ENCODE results near the gene MPZL2. TPM values are rescaled to one million over a fixed set of nuclear protein-coding genes. Genes with fewer than 3 reads are reported as not detected.

Gene MPZL2
- total and polyA plus RNA-seq, 10 of the 15 experiments (the other 5 are each of a cell fraction or from before 2014, with no cell fraction given) = 0.81 to 4.8 (median 3.1) TPM

- ATAC-seq (peak; percentile 45), DNase-seq (ENCODE audit: low read depth, low spot score) (no peak), FAIRE-seq (no peak)
- H3K27me3 ChIP-seq (replicated peaks in 1 of 2; ENCODE audit: control insufficient read depth in 2 of 2, insufficient read depth in 2 of 2, low read length in 1 of 2) = no peaks in the 10 kb centered on the region
- H3K4me1 ChIP-seq (ENCODE audit: control insufficient read depth, insufficient read depth, low read length) = peaks cover 36% of the 10 kb centered on the region
- 87% methylated on average over 2 of the region's 3 CpGs for WGBS (ENCODE audit: insufficient coverage, insufficient replicate concordance, low lambda C conversion rate, missing lambda C conversion rate)
- ChIA-PET POLR2A (interaction anchor here (0.6 to 3.7 kb wide), 4 partner anchors 9 to 26 kb away, joined by 3 to 17 read pairs (median 10); partner anchors contain the start of gene JAML), CTCF (interaction anchor here (0.9 to 6.9 kb wide), 11 partner anchors 9 to 80 kb away, joined by 3 to 62 read pairs (median 6); partner anchors contain the start of genes JAML and MPZL2), SMC1A (ENCODE audit: uncharacterized antibody, unreplicated experiment) (interaction anchor here (1.0 to 5.8 kb wide), 12 partner anchors 10 to 147 kb away, joined by 3 to 80 read pairs (median 10); partner anchors contain the start of genes CD3E, JAML and MPZL3), RAD21 (ENCODE audit: unreplicated experiment) (interaction anchor here (1.1 to 4.2 kb wide), 13 partner anchors 9 to 398 kb away, joined by 3 to 43 read pairs (median 5); partner anchors contain the start of genes JAML, MPZL2 and MPZL3)
- H3K4me2 ChIP-seq (ENCODE audit: control insufficient read depth, insufficient read depth) = no peak overlapping the region
- no peaks in the 10 kb centered on the region for H4K20me1 ChIP-seq (ENCODE audit: control insufficient read depth, insufficient read depth)
- no peak overlapping the region for H3K9ac ChIP-seq (ENCODE audit: control insufficient read depth, insufficient read depth, low read length)
- in situ Hi-C loops (cut with MboI) (no loop called here), intact Hi-C loops (cut with micrococcal nuclease; ENCODE audit: unreplicated experiment) (no loop called here)
- no TSS peak for BruUV-seq (replicated peaks)
- H3K79me2 ChIP-seq (ENCODE audit: control insufficient read depth, insufficient read depth, low read length) = no peaks in the 10 kb centered on the region
- H3K36me3 ChIP-seq (ENCODE audit: control insufficient read depth in 2 of 2, insufficient read depth in 2 of 2, low read length in 1 of 2) = no peaks in the 10 kb centered on the region
- TF ChIP-seq EGR1 (IDR thresholded peaks at IDR 0.05; ENCODE audit: borderline replicate concordance in 1 of 2, low read depth in 2 of 2, low read length in 2 of 2) (no peak), ZNF384 (IDR thresholded peaks at IDR 0.05; ENCODE audit: borderline replicate concordance, low read depth, low read length) (no peak), HDAC6 (IDR thresholded peaks at IDR 0.05; ENCODE audit: unreplicated experiment) (no peak), RELA (IDR thresholded peaks at IDR 0.05; ENCODE audit: borderline replicate concordance, partially characterized antibody) (no peak), SIN3A (IDR thresholded peaks at IDR 0.05; ENCODE audit: low read depth, low read length) (no peak), ZNF217 (IDR thresholded peaks at IDR 0.05) (no peak), ZNF274 (IDR thresholded peaks at IDR 0.05; ENCODE audit: insufficient read depth, insufficient read length) (no peak), WRNIP1 (IDR thresholded peaks at IDR 0.05; ENCODE audit: borderline replicate concordance, low read depth, low read length) (no peak), IKZF1 (conservative IDR thresholded peaks at IDR 0.05) (no peak)
- H3K9me3 ChIP-seq (replicated peaks; ENCODE audit: control insufficient read depth, insufficient read depth, low read length) = no peaks in the 10 kb centered on the region
- no peak overlapping the region for H2AFZ ChIP-seq (ENCODE audit: control insufficient read depth, low read depth, low read length)
- 0 out of 2 replicates have a peak overlapping the region, but pooled peaks have one; percentile 49 for H3K4me3 ChIP-seq
- peak overlapping the region; percentile 8; the same call in 1 of the 2 replicates for H3K27ac ChIP-seq (ENCODE audit: control insufficient read depth, insufficient read depth)
Measured at GRCh38 chr11:118215262-118215661, 48.8 kb downstream of the MPZL2 start.

Measured in GM12878 (cell line).